ENCODE results near the gene NRIP2.

- TF ChIP-seq CTCF (IDR thresholded peaks at IDR 0.05; ENCODE audit: low read depth, low read length, poor library complexity, severe bottlenecking), result no peak
- no peak for TF ChIP-seq EZH2phosphoT487 (IDR thresholded peaks at IDR 0.05; ENCODE audit: borderline replicate concordance, low read length)
Measured at GRCh38 chr12:2834581-2835491, at the start of gene NRIP2.
